Activated T-helper 1 cell treated with anti-CD3 and anti-CD28 coated beads, Interleukin-2, amount 50 U/mL, for 16 hours (primary cell): ENCODE results near the gene RASSF1.
A peak's percentile ranks its signal among the peaks of the same experiment; 100 is the strongest.

ENCODE experiments used
- DNase-seq, 2 donors: peaks; one replicate each; pipeline ENCODE4 v3.0.0-alpha.2; 2020; ENCODE audit warnings: low read depth in 1 of 2, low spot score in 1 of 2

Gene RASSF1

GRCh38 chr3:50365842-50366220 is 25.2 kb upstream of the RASSF1 start:
- no peak for DNase-seq

- DNase-seq: peak; percentile 90 to 92
Observed at GRCh38 chr3:50365080-50365841, 24.6 kb upstream of the RASSF1 start.

- DNase-seq: no peak
Observed at GRCh38 chr3:50364573-50365079, 24.0 kb upstream of the RASSF1 start.

- DNase-seq: no peak
Observed at GRCh38 chr3:50359760-50360110, 19.1 kb upstream of the RASSF1 start.

GRCh38 chr3:50358911-50359759 is 18.5 kb upstream of the RASSF1 start, which contains the start of gene TMEM115:
TSS of gene TMEM115 (minus strand) at chr3:50359521. CDS start at chr3:50359063, 458 bp downstream.
- DNase-seq: peak; percentile 89 to 91

- no peak for DNase-seq
Observed at GRCh38 chr3:50358355-50358910, 17.8 kb upstream of the RASSF1 start.

GRCh38 chr3:50357481-50357880 is 16.8 kb upstream of the RASSF1 start:
- DNase-seq: no peak

GRCh38 chr3:50356553-50356952 is 15.9 kb upstream of the RASSF1 start:
- DNase-seq: no peak

GRCh38 chr3:50355829-50356552 is 15.4 kb upstream of the RASSF1 start:
- DNase-seq: no peak

GRCh38 chr3:50354850-50355249 is 14.2 kb upstream of the RASSF1 start:
- DNase-seq: no peak

- no peak for DNase-seq
Observed at GRCh38 chr3:50354186-50354764, 13.6 kb upstream of the RASSF1 start.

GRCh38 chr3:50353245-50354004 is 12.8 kb upstream of the RASSF1 start:
- no peak for DNase-seq

GRCh38 chr3:50352781-50353180 is 12.1 kb upstream of the RASSF1 start:
- DNase-seq: no peak

- no peak for DNase-seq
Observed at GRCh38 chr3:50351323-50351697, 10.7 kb upstream of the RASSF1 start.

- peak; percentile 99 for DNase-seq
Observed at GRCh38 chr3:50350527-50351322, 10.1 kb upstream of the RASSF1 start, which contains the start of the genes CYB561D2 and NPRL2. TSS of gene CYB561D2 (plus strand) at chr3:50350862. CDS start at chr3:50351434, 572 bp downstream. TSS of gene NPRL2 (minus strand) at chr3:50350775. CDS start at chr3:50350652, 123 bp downstream.

GRCh38 chr3:50350213-50350526 is 9.5 kb upstream of the RASSF1 start:
- DNase-seq: no peak

- DNase-seq: peak; percentile 60 to 67
Observed at GRCh38 chr3:50347187-50347813, 6.7 kb upstream of the RASSF1 start.

GRCh38 chr3:50345586-50346234 is 5.1 kb upstream of the RASSF1 start, which contains the start of gene ZMYND10:
TSS of gene ZMYND10 (minus strand) at chr3:50345732. CDS start at chr3:50345579, 153 bp downstream.
- DNase-seq: peak; percentile 49 to 67
